Skeletal muscle satellite cell (primary cell): ENCODE measurements around the gene ZNF860. TPM values are rescaled to one million over a fixed set of nuclear protein-coding genes. Genes with fewer than 3 reads are reported as not detected.

ENCODE experiments used
- H3K27me3 ChIP-seq: 2 replicates; pipeline ENCODE4 v1.7.0; 2013; ENCODE audit warnings: low read length; ENCODE audit not compliant: control insufficient read depth, insufficient read depth
- H3K36me3 ChIP-seq: 2 replicates; pipeline ENCODE4 v1.7.0; 2013; ENCODE audit warnings: mild to moderate bottlenecking, control low read depth, low read length; ENCODE audit not compliant: insufficient read depth
- H3K4me1 ChIP-seq: 2 replicates; pipeline ENCODE4 v1.7.0; 2013; ENCODE audit warnings: low read length; ENCODE audit not compliant: control insufficient read depth, insufficient read depth
- H3K4me2 ChIP-seq: 2 replicates; pipeline ENCODE4 v1.7.0; 2013; ENCODE audit warnings: mild to moderate bottlenecking, low read length
- H3K4me3 ChIP-seq: 2 replicates; pipeline ENCODE4 v1.7.0; 2013; ENCODE audit warnings: low read length
- H3K9ac ChIP-seq: 2 replicates; pipeline ENCODE4 v1.7.0; 2013; ENCODE audit warnings: mild to moderate bottlenecking, low read depth, low read length, moderate library complexity
- H3K9me3 ChIP-seq: replicated peaks from 2 replicates; pipeline ENCODE4 v1.7.0; 2013; ENCODE audit warnings: mild to moderate bottlenecking, control low read depth, low read length
- small RNA-seq: library from RNA; depleted of rRNA; stranded (forward); fragments of <200 nt; gene quantifications from one replicate; pipeline ENCODE3, GENCODE V24; 2012

Gene ZNF860

DNA sequence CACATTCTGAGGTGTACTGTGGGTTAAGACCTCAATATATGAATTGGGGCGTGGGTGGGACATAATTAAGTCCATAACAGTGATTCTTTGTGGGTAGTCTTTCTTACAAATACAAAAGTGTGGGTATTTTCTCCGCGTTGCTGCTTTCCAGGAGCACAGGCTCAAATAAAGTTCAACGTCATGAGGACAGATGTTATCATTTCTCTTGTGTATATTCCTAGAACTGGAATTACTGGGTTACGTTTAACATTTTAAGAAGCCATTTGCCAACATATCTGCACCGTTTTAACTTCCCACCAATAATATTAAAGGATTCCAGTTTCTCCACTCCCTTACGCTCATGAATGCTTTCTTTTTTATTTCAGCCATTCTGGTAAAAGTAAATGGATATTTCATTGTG is 39.6 kb downstream of the ZNF860 start:
- H3K27me3 ChIP-seq = no peaks in the 10 kb centered on the region
- H3K4me3 ChIP-seq = no peak overlapping the region
- H3K9me3 ChIP-seq = no peaks in the 10 kb centered on the region
- H3K36me3 ChIP-seq = no peaks in the 10 kb centered on the region
- no peak overlapping the region for H3K9ac ChIP-seq
- no peak overlapping the region for H3K4me2 ChIP-seq
- H3K4me1 ChIP-seq = no peaks in the 10 kb centered on the region

DNA sequence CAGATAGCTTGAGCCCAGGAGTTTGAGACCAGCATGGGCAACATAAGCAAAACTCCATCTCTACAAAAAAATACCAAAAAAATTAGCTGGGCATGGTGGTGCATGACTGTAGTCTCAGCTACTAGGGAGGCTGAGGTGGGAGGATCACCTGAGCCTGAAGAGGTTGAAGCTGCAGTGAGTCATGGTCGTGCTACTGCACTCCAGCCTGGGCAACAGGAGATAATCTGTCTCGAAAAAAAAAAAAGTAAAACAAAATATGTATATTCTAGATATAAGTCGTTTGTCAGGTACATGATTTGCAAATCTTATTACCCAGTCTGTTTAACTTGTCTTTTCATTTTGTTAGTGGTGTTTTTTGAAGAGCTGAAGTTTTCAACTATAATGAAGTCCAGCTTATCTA is 40.2 kb downstream of the ZNF860 start:
- H3K4me1 ChIP-seq = no peaks in the 10 kb centered on the region
- H3K27me3 ChIP-seq = no peaks in the 10 kb centered on the region
- no peaks in the 10 kb centered on the region for H3K36me3 ChIP-seq
- H3K9ac ChIP-seq = no peak overlapping the region
- no peaks in the 10 kb centered on the region for H3K9me3 ChIP-seq
- no peak overlapping the region for H3K4me2 ChIP-seq
- no peak overlapping the region for H3K4me3 ChIP-seq

DNA sequence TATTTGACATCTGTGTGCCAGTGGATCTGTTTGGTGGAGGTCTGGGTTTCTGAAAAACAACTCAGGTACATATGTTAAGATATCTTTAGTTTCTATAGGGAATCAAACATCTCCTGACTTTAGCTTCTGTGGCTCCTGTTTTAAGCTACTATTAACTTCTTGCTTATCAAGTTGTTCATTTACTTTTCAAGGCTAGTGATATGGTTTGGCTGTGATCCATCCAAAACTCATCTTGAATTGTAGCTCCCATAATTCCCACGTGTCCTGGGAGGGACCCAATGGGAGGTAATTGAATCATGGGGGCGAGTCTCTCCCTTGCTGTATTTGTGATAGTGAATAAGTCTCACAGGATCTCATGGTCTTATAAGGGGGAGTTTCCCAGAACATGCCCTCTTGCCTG is 41.4 kb downstream of the ZNF860 start:
- Histone ChIP-seq H3K9me3 (no peaks in the 10 kb centered on the region), H3K27me3 (no peaks in the 10 kb centered on the region), H3K4me3 (no peak overlapping the region), H3K9ac (no peak overlapping the region), H3K4me2 (no peak overlapping the region), H3K36me3 (no peaks in the 10 kb centered on the region), H3K4me1 (no peaks in the 10 kb centered on the region)

DNA sequence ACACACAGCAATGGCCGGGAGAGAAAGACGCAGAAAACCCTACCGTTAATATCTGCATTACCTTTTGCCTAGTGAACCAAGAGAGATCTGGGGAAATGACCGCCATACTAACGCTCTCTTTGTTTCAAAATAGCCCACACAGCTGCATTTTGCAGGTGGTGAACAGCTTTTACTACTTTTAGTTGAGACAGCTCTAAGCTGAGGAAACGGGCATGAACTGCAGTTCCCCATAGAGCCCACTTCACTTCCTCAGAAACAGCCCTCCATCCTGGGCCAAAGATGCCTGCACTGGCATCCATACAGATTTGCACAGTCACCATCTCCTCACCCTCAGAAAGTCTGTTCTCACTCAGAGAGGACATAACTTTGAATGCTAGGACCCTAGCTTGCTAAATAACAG is 45.0 kb downstream of the ZNF860 start:
- Histone ChIP-seq H3K4me1 (peaks cover 5% of the 10 kb centered on the region), H3K4me3 (no peak overlapping the region), H3K9me3 (no peaks in the 10 kb centered on the region), H3K4me2 (no peak overlapping the region), H3K36me3 (no peaks in the 10 kb centered on the region), H3K9ac (no peak overlapping the region), H3K27me3 (no peaks in the 10 kb centered on the region)

DNA sequence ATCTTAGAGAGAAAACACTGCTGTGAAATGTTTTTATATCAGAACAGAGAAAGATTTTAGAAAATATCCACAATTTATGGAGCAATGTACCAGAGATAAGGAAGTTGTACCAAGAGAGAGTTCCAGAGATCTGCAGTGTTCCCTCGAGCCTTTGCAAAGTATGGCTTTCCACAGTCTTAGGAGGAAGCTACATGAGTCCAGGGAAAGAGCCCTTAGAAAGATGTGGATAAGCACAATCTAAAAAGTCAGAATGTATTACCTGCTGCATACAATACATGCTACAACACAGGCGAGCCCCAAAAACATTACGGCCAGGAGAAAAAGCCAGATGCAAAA is 56.4 kb downstream of the ZNF860 start:
- Histone ChIP-seq H3K36me3 (no peaks in the 10 kb centered on the region), H3K4me2 (no peak overlapping the region), H3K9ac (no peak overlapping the region), H3K4me1 (peaks cover 4% of the 10 kb centered on the region), H3K4me3 (no peak overlapping the region), H3K27me3 (peaks cover 2% of the 10 kb centered on the region), H3K9me3 (peaks cover 6% of the 10 kb centered on the region)

DNA sequence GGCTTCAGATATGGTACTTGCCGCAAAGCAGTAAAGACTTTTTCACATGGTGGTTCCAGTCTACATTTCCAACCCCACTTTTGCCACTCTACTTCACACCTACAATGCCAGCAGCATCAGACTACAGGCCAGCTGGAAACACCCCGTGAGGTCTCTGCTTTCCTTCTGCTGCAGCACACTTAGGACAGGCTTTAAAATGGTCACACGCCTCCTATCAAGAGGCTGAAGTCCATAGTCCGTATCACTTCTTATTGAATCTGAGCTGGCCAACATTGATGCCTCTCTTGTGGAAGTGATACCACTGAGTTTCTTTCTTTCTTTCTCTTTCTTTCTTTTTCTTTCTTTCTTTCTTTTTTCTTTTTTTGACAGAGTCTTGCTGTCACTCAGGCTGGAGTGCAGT is 59.8 kb downstream of the ZNF860 start:
- Histone ChIP-seq H3K9me3 (peaks cover 6% of the 10 kb centered on the region), H3K4me1 (peaks cover 17% of the 10 kb centered on the region), H3K27me3 (peaks cover under 1% of the 10 kb centered on the region), H3K36me3 (no peaks in the 10 kb centered on the region), H3K4me2 (no peak overlapping the region), H3K9ac (no peak overlapping the region), H3K4me3 (no peak overlapping the region)

Small RNA genes lying within 50 kb of the gene (small RNA-seq; reads per million reads assigned to genes)
- not detected for gene RF00402
